B cell (primary cell): ENCODE results near the gene FAM13C.

Experiments
- EZH2 ChIP-seq: IDR thresholded peaks from 2 replicates; pipeline ENCODE4 v1.6.1; 2012; ENCODE audit warnings: borderline replicate concordance, low read depth, mild to moderate bottlenecking, moderate library complexity, low read length; ENCODE audit not compliant: insufficient read depth, poor library complexity, severe bottlenecking
- TF ChIP-seq, protein P1 (sequence below): fragments of 200-600 bp; IDR thresholded peaks from one replicate; pipeline ENCODE4 v1.8.0; 2022; ENCODE audit warnings: antibody characterized with exemption, mild to moderate bottlenecking

GRCh38 chr10:59270492-59270891 is 91.9 kb downstream of the FAM13C start:
- TF ChIP-seq, protein P1, sequence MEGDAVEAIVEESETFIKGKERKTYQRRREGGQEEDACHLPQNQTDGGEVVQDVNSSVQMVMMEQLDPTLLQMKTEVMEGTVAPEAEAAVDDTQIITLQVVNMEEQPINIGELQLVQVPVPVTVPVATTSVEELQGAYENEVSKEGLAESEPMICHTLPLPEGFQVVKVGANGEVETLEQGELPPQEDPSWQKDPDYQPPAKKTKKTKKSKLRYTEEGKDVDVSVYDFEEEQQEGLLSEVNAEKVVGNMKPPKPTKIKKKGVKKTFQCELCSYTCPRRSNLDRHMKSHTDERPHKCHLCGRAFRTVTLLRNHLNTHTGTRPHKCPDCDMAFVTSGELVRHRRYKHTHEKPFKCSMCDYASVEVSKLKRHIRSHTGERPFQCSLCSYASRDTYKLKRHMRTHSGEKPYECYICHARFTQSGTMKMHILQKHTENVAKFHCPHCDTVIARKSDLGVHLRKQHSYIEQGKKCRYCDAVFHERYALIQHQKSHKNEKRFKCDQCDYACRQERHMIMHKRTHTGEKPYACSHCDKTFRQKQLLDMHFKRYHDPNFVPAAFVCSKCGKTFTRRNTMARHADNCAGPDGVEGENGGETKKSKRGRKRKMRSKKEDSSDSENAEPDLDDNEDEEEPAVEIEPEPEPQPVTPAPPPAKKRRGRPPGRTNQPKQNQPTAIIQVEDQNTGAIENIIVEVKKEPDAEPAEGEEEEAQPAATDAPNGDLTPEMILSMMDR, result no peak
- TF ChIP-seq EZH2, result no peak
